HG03565 (cell line): ENCODE measurements around the gene PFKFB4.

Experiments used
- ATAC-seq: cut with Tn5 transposase; IDR thresholded peaks from one replicate; pipeline ENCODE4 v1.9.1; 2021; ENCODE audit warnings: mild to moderate bottlenecking, moderate library complexity; ENCODE audit not compliant: unreplicated experiment

PFKFB4 gene

DNA sequence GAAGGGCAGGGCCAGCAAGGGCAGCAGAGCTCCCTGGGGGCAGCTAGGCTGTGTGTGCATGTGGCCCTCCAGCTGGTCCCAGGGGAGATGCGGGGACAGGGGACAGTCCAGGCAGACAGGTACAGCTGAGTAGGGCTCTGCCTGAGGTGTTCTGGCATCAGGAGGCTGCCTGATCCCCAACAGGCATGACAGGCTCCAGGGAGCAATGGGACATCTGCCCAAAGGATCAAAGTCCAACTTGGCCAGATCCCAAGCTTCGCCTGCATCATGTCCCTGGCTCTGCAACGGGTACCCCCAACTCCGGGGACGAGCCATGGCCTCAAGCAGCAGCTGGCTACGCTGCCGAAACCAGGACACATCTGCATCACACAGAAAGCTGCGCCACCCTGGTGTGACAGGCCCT lies 88.3 kb downstream of the PFKFB4 start:
- ATAC-seq: no peak
